Right lung (tissue), 5 donors: ENCODE measurements around the gene RPL23. TPM values are rescaled to one million over a fixed set of nuclear protein-coding genes. Genes with fewer than 3 reads are reported as not detected.
A peak's percentile ranks its signal among the peaks of the same experiment; 100 is the strongest.

Experiments
- DNase-seq, 2 donors: peaks; one replicate each; pipeline ENCODE4 v3.0.0-alpha.2; 2013
- polyA plus RNA-seq, 5 donors: library from polyadenylated mRNA; unstranded; fragments of 120-200 nt; gene quantifications; one replicate each; pipeline versions ENCODE4 v1.2.1 to v1.2.3, GENCODE V29; 2013; ENCODE audit warnings: inconsistent platforms in 1 of 5, low replicate concordance in 1 of 5; ENCODE audit not compliant: insufficient read length in 5 of 5, insufficient read depth in 1 of 5

The RPL23 gene
- polyA plus RNA-seq, 5 donors, result 2,672 to 3,641 (median 3,192) TPM

DNA sequence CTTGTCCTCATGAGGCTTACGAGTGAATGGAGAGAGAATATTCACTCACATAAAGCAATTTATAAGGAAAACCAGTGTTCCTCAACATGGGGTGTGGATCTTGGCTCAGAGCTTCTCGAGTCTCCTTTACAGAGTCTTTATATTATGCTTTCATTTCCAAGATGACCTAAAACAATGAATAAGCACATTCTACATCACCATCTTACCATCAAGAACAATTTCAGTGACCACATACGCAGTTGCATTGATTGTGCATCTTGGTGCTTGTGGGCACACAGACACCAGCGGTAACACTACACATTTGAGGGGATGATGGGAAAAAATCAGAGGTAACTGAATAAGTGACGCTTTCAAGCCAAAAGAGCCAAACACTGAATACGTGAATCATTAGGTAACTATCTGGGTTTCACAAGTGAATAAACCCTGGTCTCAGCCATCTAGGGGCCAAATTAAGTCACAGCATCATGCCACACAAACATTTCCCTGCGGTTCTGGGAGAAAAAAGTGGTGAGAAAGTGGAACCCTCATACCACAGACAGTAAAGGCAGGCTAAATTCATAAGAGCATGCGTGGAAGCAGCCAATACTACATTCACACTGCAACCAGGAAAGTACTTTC lies 37.8 kb downstream of the RPL23 start:
- DNase-seq, result no peak

DNA sequence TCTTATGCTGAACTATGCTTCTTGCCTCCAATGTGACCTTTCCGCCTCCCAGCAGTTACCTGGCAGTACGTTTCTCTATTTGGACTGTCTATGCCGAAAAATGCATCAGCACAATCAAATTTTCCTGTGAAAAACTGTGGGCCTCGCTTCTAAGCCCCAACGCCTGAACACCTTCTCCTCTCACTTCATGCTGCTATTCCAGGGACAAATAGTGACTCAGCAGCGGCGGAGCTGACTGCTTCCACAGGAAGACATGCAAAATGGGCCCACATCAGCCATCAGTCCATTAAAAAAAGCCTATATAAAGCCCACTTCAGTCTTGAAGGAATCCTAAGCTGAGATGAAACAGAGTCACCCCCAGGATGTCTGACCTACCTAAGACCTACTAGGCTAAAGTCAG lies 43.7 kb downstream of the RPL23 start:
- no peak for DNase-seq

GRCh38 chr17:38800237-38800760 lies 53.2 kb downstream of the RPL23 start:
- DNase-seq, result peak in 1 of 2 donors; percentile 19

GRCh38 chr17:38799501-38800236 lies 53.9 kb downstream of the RPL23 start, which contains the start of gene PIP4K2B:
Gene PIP4K2B, minus strand, starts transcription at chr17:38799556. Its CDS starts 132 bp downstream, at chr17:38799424.
- peak; percentile 97 to 98 for DNase-seq

DNA sequence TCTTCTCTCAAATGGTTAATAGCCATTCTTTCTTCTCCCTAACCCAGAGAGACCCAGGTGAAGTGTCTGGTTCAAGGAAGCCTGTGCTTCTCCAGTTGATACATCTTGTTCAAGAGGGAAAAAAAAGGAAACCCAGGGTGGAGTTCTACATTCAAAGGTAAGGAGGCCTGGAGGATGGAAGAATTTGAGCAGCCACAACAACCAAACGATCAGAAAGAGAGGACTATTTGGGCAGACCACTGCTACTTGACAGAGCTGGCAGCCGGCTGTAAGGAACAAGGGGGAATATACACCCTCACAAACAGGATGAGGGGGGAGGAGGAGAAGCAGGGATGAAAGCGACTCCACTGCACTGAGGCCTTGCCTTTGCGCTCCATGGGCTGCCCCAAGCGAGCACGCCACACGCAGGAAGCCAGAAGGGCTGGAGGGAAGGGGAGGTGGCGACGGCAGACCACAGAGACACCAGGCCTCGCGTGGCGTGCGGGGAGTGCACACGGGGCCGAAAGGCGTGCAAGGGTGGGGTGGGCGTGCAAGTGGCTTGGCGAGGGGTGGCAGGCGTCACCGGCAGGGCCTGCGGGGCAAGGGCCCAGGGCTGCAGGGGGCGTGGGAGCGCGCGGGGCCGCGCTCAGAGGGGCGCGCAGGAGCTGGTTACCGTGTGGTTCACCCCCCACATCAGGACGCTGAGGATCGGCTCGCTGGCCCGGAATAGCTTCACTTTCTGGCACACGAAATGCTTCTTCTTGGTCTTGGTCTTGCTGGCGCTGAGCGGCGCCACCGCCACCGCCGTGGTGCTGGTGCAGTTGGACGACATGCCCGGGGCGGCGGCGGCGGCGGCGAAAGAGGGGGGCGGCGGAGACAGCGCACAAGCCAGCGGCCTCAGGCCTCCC lies 54.7 kb downstream of the RPL23 start:
- peak in 1 of 2 donors; percentile 36 for DNase-seq

Other genes starting within 250 kb of the RPL23 start
- 10 to 100 TPM in 2 of 5 donors, 1 to 10 TPM in 3; 5.8 to 10.8 (median 8.8) TPM for gene SRCIN1, start 247.8 kb downstream of the RPL23 start, polyA plus RNA-seq
- gene EPOP, start 178.8 kb downstream of the RPL23 start, polyA plus RNA-seq, result 1 to 10 TPM; 1.2 to 2.1 (median 1.7) TPM
- 100 to 1,000 TPM in 3 of 5 donors, 10 to 100 TPM in 2; 88.4 to 127 (median 112) TPM for gene MLLT6, start 148.4 kb downstream of the RPL23 start, polyA plus RNA-seq
- gene CISD3, start 123.4 kb downstream of the RPL23 start, polyA plus RNA-seq, result 10 to 100 TPM in 3 of 5 donors, 1 to 10 TPM in 2; 9.5 to 20.5 (median 11.5) TPM
- 100 to 1,000 TPM in 2 of 5 donors, 10 to 100 TPM in 3; 63.6 to 108 (median 89.9) TPM for gene PCGF2, start 105.4 kb downstream of the RPL23 start, polyA plus RNA-seq
- gene PSMB3, start 101.0 kb downstream of the RPL23 start, polyA plus RNA-seq, result 100 to 1,000 TPM in 2 of 5 donors, 10 to 100 TPM in 3; 90.6 to 113 (median 97.3) TPM
- 10 to 100 TPM; 80.6 to 92.5 (median 84.1) TPM for gene PIP4K2B, start 54.2 kb downstream of the RPL23 start, polyA plus RNA-seq
- gene CWC25, start 28.4 kb downstream of the RPL23 start, polyA plus RNA-seq, result 10 to 100 TPM; 25.3 to 29.6 (median 26.5) TPM
- gene LASP1, start 16.3 kb upstream of the RPL23 start, polyA plus RNA-seq, result 100 to 1,000 TPM; 132 to 164 (median 144) TPM
- not detected for gene FBXO47, start 113.7 kb upstream of the RPL23 start, polyA plus RNA-seq